Stimulated activated CD8-positive, alpha-beta memory T cell treated with anti-CD3 and anti-CD28 coated beads, Interleukin-15, amount 100 ng/mL, for 1 hour (primary cell): ENCODE data around the gene MRPS25.
"Not testable (repeated sequence)": the region's sequence is repeated elsewhere in the genome, so short reads cannot be mapped to it uniquely, and the experiment has no call there.

Source experiments
- DNase-seq: peaks from one replicate; pipeline ENCODE4 v3.0.0-alpha.2; 2020; ENCODE audit warnings: low read depth

Gene MRPS25

GRCh38 chr3:15043408-15044171 is 21.5 kb downstream of the MRPS25 start:
- DNase-seq, result no peak

GRCh38 chr3:15042936-15043335 is 22.2 kb downstream of the MRPS25 start:
- no peak for DNase-seq

DNA sequence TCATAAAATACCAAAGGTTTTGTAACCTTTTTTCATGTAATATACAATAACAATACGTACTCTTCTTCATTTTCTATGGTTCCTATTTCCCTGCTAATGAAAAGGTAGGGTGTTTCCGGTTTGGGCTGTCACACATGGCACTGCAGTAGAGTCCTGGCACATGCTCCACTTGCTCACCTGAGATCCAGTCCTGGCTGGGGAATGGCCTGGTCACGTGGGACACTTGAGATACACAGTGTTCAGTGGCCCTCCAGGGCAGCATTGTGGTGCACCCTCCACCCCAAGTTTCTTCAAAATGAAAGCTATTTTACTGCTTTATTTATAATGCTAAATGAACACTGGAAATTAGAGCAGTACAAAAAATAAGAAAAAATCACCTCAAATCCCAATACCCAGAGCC is 23.2 kb downstream of the MRPS25 start:
- no peak for DNase-seq

GRCh38 chr3:15040844-15041243 is 24.3 kb downstream of the MRPS25 start:
- DNase-seq, result no peak

- no peak for DNase-seq
Measured at GRCh38 chr3:15038306-15038705, 26.8 kb downstream of the MRPS25 start.

GRCh38 chr3:15033103-15033502 is 32.0 kb downstream of the MRPS25 start:
- no peak for DNase-seq

DNA sequence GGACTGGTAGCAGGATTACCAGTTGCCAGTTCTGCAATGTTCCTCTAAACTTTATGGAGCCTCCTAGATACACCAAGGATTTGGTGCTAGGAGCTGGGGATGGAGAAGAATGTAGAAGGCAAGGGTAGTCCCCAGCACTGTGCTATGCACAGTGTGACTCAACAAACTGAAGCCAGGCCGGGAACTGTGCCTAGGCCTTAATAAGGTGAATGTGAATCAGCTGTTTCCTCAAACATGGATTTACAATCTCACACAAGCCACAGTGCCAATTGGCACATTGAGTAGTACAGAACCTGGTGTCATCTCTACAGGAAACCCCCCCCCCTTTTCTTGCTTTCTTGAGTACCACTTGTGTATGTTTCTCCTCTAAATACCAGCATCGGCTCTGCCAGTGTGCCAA is 32.5 kb downstream of the MRPS25 start:
- no peak for DNase-seq

DNA sequence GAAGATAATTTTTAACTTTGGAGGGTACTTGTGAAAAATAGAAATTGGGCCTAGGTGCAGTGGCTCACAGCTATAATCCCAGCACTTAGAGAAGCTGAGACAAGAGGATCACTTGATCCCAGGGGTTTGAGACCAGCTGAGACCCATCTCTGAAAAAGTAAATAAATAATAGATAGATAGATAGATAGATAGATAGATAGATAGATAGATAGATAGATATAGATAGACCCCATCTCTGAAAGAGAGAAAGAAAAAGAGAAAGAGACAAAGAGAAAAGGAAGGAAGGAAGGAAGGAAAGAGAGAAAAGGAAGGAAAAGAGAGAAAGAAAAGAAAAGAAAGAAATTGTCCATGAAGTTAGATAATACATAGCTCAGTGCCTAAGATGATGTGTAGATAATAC is 35.5 kb downstream of the MRPS25 start:
- no peak for DNase-seq

- no peak for DNase-seq
Measured at GRCh38 chr3:15023719-15024118, 41.4 kb downstream of the MRPS25 start.

GRCh38 chr3:15023249-15023648 is 41.9 kb downstream of the MRPS25 start:
- DNase-seq, result no peak

- no peak for DNase-seq
Measured at GRCh38 chr3:15017191-15017590, 47.9 kb downstream of the MRPS25 start.

GRCh38 chr3:15015456-15015855 is 49.7 kb downstream of the MRPS25 start:
- no peak for DNase-seq

DNA sequence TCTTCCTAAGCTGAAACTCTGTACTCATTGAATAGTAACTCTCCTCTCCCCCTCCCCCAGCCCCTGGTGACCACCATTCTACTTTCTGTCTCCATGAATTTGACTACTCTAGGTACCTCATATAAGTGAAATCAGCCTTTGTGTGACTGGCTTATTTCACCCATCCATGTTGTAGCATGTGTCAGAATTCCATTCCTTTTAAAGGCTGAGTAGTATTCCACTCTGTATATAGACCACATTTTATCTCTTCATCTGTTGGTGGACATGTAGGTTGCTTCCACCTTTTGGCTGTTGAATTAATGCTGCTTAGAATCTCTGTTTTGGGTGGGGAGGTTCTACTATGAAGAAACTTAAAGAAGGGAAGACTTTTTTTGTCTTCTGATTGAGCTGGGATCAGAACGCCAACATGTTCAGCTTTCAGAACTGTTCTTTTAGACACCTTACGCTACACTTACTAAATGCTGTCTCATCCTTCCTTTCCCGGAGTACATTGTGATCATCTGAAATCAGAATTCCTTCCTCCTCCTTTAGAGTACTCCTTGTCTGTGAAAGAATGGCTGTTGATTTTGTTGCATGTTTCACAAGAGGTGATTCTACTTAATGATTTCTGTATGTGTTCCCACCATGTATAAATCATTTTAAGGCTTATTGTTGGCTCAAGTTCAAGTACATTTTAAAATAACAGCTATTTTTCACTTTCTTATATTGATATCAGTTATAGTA is 50.3 kb downstream of the MRPS25 start:
- no peak for DNase-seq

DNA sequence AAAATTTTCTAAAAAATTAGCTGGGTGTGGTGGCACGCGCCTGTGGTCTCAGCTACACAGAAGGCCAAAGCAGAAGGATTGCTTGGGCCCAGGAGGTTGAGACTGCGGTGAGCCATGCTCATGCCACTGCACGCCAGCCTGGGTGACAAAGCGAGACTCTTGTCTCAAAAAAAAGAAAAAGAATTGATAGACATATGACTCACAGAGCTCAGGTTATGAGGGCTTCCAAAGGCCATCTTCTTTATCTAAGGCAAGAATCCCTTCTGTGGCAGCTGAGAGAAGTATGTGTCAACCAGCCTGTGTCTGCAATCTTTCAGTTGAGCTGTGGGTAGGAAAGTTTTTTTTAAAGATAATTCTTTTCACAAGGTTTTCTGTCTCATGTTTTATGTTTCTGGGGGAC is 53.9 kb downstream of the MRPS25 start:
- no peak for DNase-seq

DNA sequence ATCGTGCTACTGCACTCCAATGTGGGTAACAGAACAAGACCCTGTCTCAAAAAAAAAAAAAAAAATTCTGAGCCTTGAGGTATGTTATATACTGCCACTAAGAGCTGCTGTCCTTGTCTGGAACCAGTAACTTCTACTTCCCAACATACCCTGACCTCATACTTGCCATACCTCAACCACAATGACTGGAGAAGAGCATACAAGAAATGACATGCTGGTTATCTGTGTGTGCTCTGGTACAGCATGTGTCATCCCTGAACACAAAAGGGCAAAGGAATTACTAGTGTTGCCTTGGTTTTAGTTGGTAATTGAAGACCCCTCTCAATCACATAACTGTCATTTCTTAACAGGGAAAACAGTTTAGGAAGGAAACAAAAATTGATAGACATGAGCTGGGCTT is 54.5 kb downstream of the MRPS25 start:
- no peak for DNase-seq

DNA sequence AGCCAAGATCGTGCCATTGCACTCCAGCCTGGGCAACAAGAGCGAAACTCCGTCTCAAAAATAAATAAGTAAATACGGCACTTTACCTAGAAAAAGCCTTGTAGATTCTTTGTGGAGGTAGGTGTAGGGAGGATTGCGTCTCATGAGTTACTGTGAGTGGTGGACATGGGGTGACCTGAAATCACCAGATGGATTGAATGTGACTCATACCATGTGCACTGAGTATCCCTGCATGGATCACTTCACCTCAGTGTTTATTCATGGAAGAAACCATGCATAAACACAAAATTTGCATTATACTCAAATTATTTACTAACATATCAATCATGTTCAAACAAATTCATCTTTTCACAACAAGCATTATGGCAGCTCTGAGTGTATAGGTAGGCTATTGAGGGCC is 55.9 kb downstream of the MRPS25 start:
- no peak for DNase-seq

- no peak for DNase-seq
Measured at GRCh38 chr3:15007681-15008141, 57.4 kb downstream of the MRPS25 start.

GRCh38 chr3:14999182-14999581 is 65.9 kb downstream of the MRPS25 start:
- DNase-seq, result not testable (repeated sequence)
